ENCODE measurements around the gene NLRC5. TPM values are rescaled to one million over a fixed set of nuclear protein-coding genes. Genes with fewer than 3 reads are reported as not detected.
"Not testable (repeated sequence)": the region's sequence is repeated elsewhere in the genome, so short reads cannot be mapped to it uniquely, and the experiment has no call there.

The NLRC5 gene
- total RNA-seq, 1 donor from 2014 or later, result 1.7 TPM

DNA sequence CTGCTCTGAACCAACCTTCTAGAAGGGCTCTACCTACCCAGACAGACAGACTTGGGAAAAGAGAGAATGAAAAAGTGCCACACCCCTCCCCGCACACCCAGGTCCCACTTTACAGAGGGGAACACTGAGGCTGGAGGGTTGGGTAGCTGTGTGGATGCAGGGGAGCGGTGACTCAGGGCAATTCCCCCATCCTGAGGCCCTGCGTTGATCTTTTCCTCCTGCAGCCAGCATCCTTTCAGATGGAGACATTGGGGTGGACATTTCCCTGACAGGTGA, 17.7 kb upstream of the NLRC5 start:
- H3K4me3 Mint-ChIP-seq, result no peak overlapping the region
- no peak overlapping the region for H3K27ac Mint-ChIP-seq
- no peak for DNase-seq (ENCODE audit: extremely low spot score, unreplicated experiment)
- no peaks in the 10 kb centered on the region for H3K36me3 Mint-ChIP-seq
- peaks cover 10% of the 10 kb centered on the region for H3K27me3 Mint-ChIP-seq
- no peak for TF ChIP-seq CTCF (conservative IDR thresholded peaks at IDR 0.05)
- no peaks in the 10 kb centered on the region for H3K4me1 Mint-ChIP-seq (ENCODE audit: unreplicated experiment)
- H3K9me3 Mint-ChIP-seq, result no peaks in the 10 kb centered on the region

DNA sequence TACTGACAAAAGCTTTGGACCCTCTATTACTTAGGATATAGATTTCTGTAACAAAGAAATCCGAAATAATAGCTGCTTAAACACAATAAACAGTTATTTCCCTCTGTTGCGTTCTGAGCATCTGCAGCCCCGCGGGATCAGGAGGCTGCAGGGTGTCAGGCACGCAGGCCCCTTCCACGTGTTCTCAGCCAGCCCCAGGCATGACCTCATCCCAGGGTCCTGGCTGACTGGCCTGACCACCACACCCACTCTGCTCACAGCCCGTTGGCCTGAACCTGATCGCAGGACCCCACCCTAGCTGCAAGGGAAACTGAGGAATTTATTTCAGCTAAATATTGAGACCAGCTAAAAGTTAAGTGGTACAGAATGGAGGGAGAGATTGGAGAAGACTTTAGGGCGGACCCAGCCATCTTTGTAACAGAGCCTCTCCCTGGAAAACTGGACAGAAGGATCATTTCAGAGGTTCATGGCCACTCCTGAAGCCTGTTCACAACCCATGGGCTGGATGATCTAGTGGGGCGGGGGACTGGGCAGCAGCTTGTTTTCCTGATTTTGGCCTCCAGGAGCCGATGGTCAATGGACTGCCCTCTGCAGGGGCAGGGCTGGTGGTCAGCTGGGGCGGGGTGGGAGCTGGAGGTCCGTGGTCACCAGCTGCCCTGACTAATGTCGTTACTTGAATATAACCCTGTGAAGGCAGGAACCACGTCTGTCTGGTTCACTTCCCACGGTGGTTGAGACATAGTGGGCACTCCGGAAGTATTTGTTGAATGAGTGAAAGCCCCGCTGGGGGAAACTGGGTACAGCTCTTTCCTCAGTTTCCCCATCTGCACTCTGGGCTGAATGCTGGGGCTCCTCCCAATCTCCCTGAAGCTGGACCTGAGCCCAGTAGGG, 16.7 kb upstream of the NLRC5 start:
- no peaks in the 10 kb centered on the region for H3K9me3 Mint-ChIP-seq
- no peak overlapping the region for H3K4me3 Mint-ChIP-seq
- no peaks in the 10 kb centered on the region for H3K36me3 Mint-ChIP-seq
- TF ChIP-seq CTCF (conservative IDR thresholded peaks at IDR 0.05), result no peak
- no peaks in the 10 kb centered on the region for H3K4me1 Mint-ChIP-seq (ENCODE audit: unreplicated experiment)
- DNase-seq (ENCODE audit: extremely low spot score, unreplicated experiment), result no peak
- H3K27me3 Mint-ChIP-seq, result peaks cover 10% of the 10 kb centered on the region
- no peak overlapping the region for H3K27ac Mint-ChIP-seq

- Mint-ChIP-seq H3K9me3 (no peaks in the 10 kb centered on the region), H3K4me1 (ENCODE audit: unreplicated experiment) (no peaks in the 10 kb centered on the region), H3K27ac (no peak overlapping the region), H3K36me3 (no peaks in the 10 kb centered on the region), H3K27me3 (peaks cover 10% of the 10 kb centered on the region), H3K4me3 (no peak overlapping the region)
- no peak for TF ChIP-seq CTCF (conservative IDR thresholded peaks at IDR 0.05)
- DNase-seq (ENCODE audit: extremely low spot score, unreplicated experiment), result no peak
These were observed 16.1 kb upstream of the NLRC5 start for GRCh38 chr16:56973294-56973689.

DNA sequence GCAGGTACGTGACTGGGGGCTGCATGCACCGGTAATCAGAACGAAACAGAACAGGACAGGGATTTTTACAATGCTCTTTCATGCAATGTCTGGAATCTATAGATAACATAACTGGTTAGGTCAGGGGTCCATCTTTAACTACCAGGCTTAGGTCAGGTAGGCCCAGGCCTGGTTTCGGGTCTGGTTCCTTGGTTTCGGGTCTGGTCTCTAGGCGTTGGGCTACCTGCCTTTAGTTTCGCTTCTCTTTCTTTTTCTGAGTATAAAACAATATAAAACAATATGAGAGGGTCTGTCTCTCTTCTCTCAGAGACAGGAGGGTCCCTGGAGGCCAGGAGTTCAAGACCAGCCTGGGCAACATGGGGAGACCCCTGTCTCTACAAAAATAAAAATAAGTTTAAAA, 15.5 kb upstream of the NLRC5 start:
- peaks cover 10% of the 10 kb centered on the region for H3K27me3 Mint-ChIP-seq
- H3K27ac Mint-ChIP-seq; H3K9me3 Mint-ChIP-seq; H3K4me3 Mint-ChIP-seq; H3K36me3 Mint-ChIP-seq; H3K4me1 Mint-ChIP-seq (ENCODE audit: unreplicated experiment); DNase-seq (ENCODE audit: extremely low spot score, unreplicated experiment): not testable (repeated sequence)

GRCh38 chr16:56974549-56975300, 14.6 kb upstream of the NLRC5 start:
- H3K27me3 Mint-ChIP-seq, result peaks cover 10% of the 10 kb centered on the region
- no peaks in the 10 kb centered on the region for H3K9me3 Mint-ChIP-seq
- H3K4me1 Mint-ChIP-seq (ENCODE audit: unreplicated experiment), result no peaks in the 10 kb centered on the region
- H3K27ac Mint-ChIP-seq, result no peak overlapping the region
- H3K36me3 Mint-ChIP-seq, result no peaks in the 10 kb centered on the region
- TF ChIP-seq CTCF (conservative IDR thresholded peaks at IDR 0.05), result no peak
- no peak overlapping the region for H3K4me3 Mint-ChIP-seq
- DNase-seq (ENCODE audit: extremely low spot score, unreplicated experiment), result no peak

DNA sequence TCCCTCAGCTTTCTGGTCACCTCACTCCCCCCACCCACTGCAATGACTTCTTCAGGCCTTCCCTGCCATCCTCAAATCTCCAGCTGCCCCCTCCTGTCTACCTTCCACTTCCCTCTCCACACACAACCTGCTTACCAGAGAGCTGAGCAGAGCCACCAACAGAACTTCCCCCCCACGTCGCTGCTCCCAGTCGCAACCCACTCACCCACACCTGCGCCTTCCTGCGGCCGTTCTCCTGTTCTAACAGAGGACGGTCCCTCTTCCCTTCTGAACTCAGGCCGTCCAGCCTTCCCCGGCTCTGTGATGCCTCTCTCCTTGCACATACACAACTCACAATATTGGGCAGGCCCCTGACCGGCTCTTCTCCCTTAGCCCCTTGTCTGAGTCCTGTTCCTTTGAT, 13.6 kb upstream of the NLRC5 start:
- Mint-ChIP-seq H3K9me3 (no peaks in the 10 kb centered on the region), H3K27me3 (peaks cover 10% of the 10 kb centered on the region), H3K36me3 (no peaks in the 10 kb centered on the region), H3K4me1 (ENCODE audit: unreplicated experiment) (no peaks in the 10 kb centered on the region), H3K4me3 (no peak overlapping the region), H3K27ac (no peak overlapping the region)
- DNase-seq (ENCODE audit: extremely low spot score, unreplicated experiment), result no peak
- TF ChIP-seq CTCF (conservative IDR thresholded peaks at IDR 0.05), result no peak
